ENCODE measurements around the gene VAT1L.

Gene VAT1L

DNA sequence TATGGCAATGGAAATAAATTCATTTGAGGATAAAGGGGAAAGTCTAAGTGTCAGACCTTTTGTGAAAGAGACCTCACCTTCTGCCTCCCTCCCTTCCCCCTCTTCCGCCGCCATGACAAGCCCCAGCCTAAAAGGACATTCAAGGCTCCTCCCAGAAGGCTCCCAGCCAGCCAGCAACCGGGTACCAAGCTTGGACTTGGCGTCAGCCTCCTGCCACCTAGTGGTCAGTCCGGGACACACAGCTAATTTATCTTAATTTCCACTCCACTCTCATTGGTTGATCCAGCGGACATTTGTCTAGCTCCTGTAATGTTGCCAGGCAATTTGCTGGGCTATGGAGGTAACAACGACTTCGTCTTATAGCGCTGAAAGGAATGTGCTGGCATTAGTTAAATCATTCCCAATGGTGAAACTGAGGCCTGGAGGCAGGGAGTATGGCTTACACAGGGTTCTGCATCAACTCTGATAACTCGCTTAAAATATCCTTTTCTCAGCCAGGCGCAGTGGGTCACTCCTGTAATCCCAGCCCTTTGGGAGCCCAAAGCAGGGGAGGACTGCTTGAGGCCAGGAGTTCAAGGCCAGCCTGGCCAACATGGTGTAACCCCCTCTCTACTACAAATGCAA, 214.7 kb downstream of the VAT1L start:
- no peak overlapping the region for H3K4me3 ChIP-seq (ENCODE audit: low read depth, low read length)
- DNase-seq (ENCODE audit: low read depth): peak; percentile 95
- TF ChIP-seq CTCF (conservative IDR thresholded peaks at IDR 0.05; ENCODE audit: low read depth, low read length): peak; percentile 95

DNA sequence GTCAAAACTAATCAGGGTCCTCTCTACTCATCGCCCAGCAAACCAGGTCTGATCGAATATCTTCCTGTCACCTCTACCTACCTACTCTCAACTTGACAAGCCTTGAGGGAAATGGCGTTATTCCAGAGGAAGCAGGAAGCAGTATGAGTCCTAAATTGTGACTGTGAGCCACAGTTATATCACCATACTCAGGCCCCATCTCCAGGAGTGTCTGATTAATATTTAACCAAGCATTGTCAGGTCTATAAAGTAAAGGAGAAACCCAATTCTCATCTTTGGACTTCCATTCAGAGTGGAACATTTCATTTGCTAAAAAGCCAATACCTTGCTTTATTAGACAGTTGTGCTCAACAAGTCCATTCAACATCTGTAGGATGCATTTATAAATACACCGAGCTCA, 216.2 kb downstream of the VAT1L start:
- H3K4me3 ChIP-seq (ENCODE audit: low read depth, low read length): no peak overlapping the region
- no peak for DNase-seq (ENCODE audit: low read depth)
- no peak for TF ChIP-seq CTCF (conservative IDR thresholded peaks at IDR 0.05; ENCODE audit: low read depth, low read length)

- peak; percentile 31 for TF ChIP-seq CTCF (conservative IDR thresholded peaks at IDR 0.05; ENCODE audit: low read depth, low read length)
- DNase-seq (ENCODE audit: low read depth): no peak
- no peak overlapping the region for H3K4me3 ChIP-seq (ENCODE audit: low read depth, low read length)
Measured at GRCh38 chr16:78005881-78006280, 217.5 kb downstream of the VAT1L start.

GRCh38 chr16:78007121-78007520, 218.8 kb downstream of the VAT1L start:
- no peak for TF ChIP-seq CTCF (conservative IDR thresholded peaks at IDR 0.05; ENCODE audit: low read depth, low read length)
- H3K4me3 ChIP-seq (ENCODE audit: low read depth, low read length): no peak overlapping the region
- no peak for DNase-seq (ENCODE audit: low read depth)

- no peak within 1 kb of the TSS for H3K4me3 ChIP-seq (ENCODE audit: low read depth, low read length)
- no peak for TF ChIP-seq CTCF (conservative IDR thresholded peaks at IDR 0.05; ENCODE audit: low read depth, low read length)
- DNase-seq (ENCODE audit: low read depth): no peak
Measured at GRCh38 chr16:78022347-78023060, 234.1 kb downstream of the VAT1L start, which contains the start of gene CLEC3A. CLEC3A (plus strand) TSS chr16:78022548; CDS start chr16:78022627, 79 bp downstream.

- no peak for TF ChIP-seq CTCF (conservative IDR thresholded peaks at IDR 0.05; ENCODE audit: low read depth, low read length)
- H3K4me3 ChIP-seq (ENCODE audit: low read depth, low read length): no peak overlapping the region
- DNase-seq (ENCODE audit: low read depth): no peak
Measured at GRCh38 chr16:78024159-78024558, 235.8 kb downstream of the VAT1L start.

DNA sequence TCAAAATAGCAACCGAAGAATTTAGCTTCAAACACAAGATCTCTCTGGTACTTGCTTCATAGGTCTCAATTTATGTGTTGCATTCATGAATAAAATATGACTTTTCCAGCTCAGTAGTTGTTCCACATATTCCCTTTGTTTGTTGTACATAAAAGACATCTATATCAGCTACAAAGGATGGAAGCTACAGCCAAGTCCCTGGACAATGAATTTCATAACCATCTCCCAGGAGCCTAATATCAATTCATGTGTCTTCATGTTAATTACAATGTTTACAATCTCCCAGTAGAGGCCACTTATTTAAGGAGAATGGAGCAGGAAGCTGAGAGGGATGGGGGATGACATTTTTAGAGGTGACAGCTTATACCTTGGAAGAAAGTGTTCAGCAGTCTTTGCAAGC, 237.3 kb downstream of the VAT1L start:
- TF ChIP-seq CTCF (conservative IDR thresholded peaks at IDR 0.05; ENCODE audit: low read depth, low read length): no peak
- no peak overlapping the region for H3K4me3 ChIP-seq (ENCODE audit: low read depth, low read length)
- DNase-seq (ENCODE audit: low read depth): no peak

All from choroid plexus epithelial cell (primary cell).